Vagina (tissue), 2 donors: Measurements from ENCODE around the gene TMEM151B. TPM values are rescaled to one million over a fixed set of nuclear protein-coding genes. Genes with fewer than 3 reads are reported as not detected.

Source experiments
- DNase-seq, 2 donors: peaks; one replicate each; pipeline ENCODE4 v3.0.0-alpha.2; 2017; ENCODE audit errors: extremely low spot score in 2 of 2
- H3K27ac ChIP-seq: fragments of 200-600 bp; sonication (generic); one replicate; pipeline ENCODE4 v1.5.1; 2019
- H3K27me3 ChIP-seq: fragments of 200-600 bp; sonication (generic); one replicate; pipeline ENCODE4 v1.5.1; 2019
- H3K36me3 ChIP-seq, 2 donors: fragments of 200-600 bp; sonication (generic); one replicate each; pipeline ENCODE4 v1.5.1; 2017 to 2019
- H3K4me1 ChIP-seq: fragments of 200-600 bp; sonication (generic); one replicate; pipeline ENCODE4 v1.5.1; 2019
- H3K4me3 ChIP-seq, 2 donors: fragments of 200-600 bp; sonication (generic); 1 replicate in 1 of 2; 2 replicates in 1 of 2; pipeline ENCODE4 v1.5.1; 2016 to 2019
- H3K9me3 ChIP-seq: fragments of 200-600 bp; sonication (generic); one replicate; pipeline ENCODE4 v1.5.1; 2019
- POLR2A ChIP-seq, 2 donors: fragments of 450-650 bp; IDR thresholded peaks; one replicate each; pipeline ENCODE4 v1.6.1; 2017; ENCODE audit warnings: antibody characterized with exemption in 2 of 2, mild to moderate bottlenecking in 2 of 2, moderate library complexity in 2 of 2
- POLR2AphosphoS5 ChIP-seq, 2 donors: sonication (generic); formaldehyde crosslinking; IDR thresholded peaks; one replicate each; pipeline ENCODE4 v1.9.0; 2017; ENCODE audit warnings: antibody characterized with exemption in 2 of 2, mild to moderate bottlenecking in 2 of 2, low read depth in 1 of 2; ENCODE audit not compliant: insufficient read depth in 1 of 2
- intact Hi-C: fragments of 100-400 bp; cut with DNase I; formaldehyde crosslinking; loops from one replicate; pipeline ENCODE4 v1.15.1; 2023
- total RNA-seq: library from RNA; depleted of rRNA; stranded (reverse); fragments of >200 nt; gene quantifications from one replicate; pipeline ENCODE4 v1.2.3, GENCODE V29; 2016
- TF ChIP-seq, protein P1 (sequence below), 3 experiments: fragments of 450-650 bp in 2 of 3; fragments of 200-600 bp in 1 of 3; sonication (generic) in 1 of 3; IDR thresholded peaks; one replicate each; pipeline ENCODE4 v1.5.1; 2017 to 2019; ENCODE audit warnings: antibody characterized with exemption in 3 of 3, mild to moderate bottlenecking in 2 of 3, moderate library complexity in 2 of 3

Gene TMEM151B
- total RNA-seq, 1 donor from 2014 or later = 0.49 TPM

GRCh38 chr6:44266347-44266746 lies 3.9 kb upstream of the TMEM151B start:
- TF ChIP-seq POLR2A (IDR thresholded peaks at IDR 0.05) (no peak), POLR2AphosphoS5 (IDR thresholded peaks at IDR 0.05; ENCODE audit: insufficient read depth in 1 of 2, low read depth in 1 of 2) (no peak)
- TF ChIP-seq, protein P1, sequence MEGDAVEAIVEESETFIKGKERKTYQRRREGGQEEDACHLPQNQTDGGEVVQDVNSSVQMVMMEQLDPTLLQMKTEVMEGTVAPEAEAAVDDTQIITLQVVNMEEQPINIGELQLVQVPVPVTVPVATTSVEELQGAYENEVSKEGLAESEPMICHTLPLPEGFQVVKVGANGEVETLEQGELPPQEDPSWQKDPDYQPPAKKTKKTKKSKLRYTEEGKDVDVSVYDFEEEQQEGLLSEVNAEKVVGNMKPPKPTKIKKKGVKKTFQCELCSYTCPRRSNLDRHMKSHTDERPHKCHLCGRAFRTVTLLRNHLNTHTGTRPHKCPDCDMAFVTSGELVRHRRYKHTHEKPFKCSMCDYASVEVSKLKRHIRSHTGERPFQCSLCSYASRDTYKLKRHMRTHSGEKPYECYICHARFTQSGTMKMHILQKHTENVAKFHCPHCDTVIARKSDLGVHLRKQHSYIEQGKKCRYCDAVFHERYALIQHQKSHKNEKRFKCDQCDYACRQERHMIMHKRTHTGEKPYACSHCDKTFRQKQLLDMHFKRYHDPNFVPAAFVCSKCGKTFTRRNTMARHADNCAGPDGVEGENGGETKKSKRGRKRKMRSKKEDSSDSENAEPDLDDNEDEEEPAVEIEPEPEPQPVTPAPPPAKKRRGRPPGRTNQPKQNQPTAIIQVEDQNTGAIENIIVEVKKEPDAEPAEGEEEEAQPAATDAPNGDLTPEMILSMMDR (IDR thresholded peaks at IDR 0.05) = no peak
- peaks cover 4% of the 10 kb centered on the region for H3K27me3 ChIP-seq
- peaks cover 33% of the 10 kb centered on the region for H3K4me1 ChIP-seq
- H3K27ac ChIP-seq = no peak overlapping the region
- DNase-seq = no peak
- H3K9me3 ChIP-seq = no peaks in the 10 kb centered on the region
- no peaks in the 10 kb centered on the region for H3K36me3 ChIP-seq
- intact Hi-C loops = no loop called here
- H3K4me3 ChIP-seq = no peak overlapping the region

GRCh38 chr6:44267252-44267651 lies 3.0 kb upstream of the TMEM151B start:
- Histone ChIP-seq H3K9me3 (no peaks in the 10 kb centered on the region), H3K27me3 (peaks cover 4% of the 10 kb centered on the region), H3K27ac (no peak overlapping the region), H3K4me1 (peaks cover 29% of the 10 kb centered on the region), H3K4me3 (no peak overlapping the region), H3K36me3 (no peaks in the 10 kb centered on the region)
- no peak for DNase-seq
- TF ChIP-seq POLR2A (IDR thresholded peaks at IDR 0.05) (no peak), POLR2AphosphoS5 (IDR thresholded peaks at IDR 0.05; ENCODE audit: insufficient read depth in 1 of 2, low read depth in 1 of 2) (no peak)
- TF ChIP-seq, protein P1 (IDR thresholded peaks at IDR 0.05) = no peak
- intact Hi-C loops = no loop called here

DNA sequence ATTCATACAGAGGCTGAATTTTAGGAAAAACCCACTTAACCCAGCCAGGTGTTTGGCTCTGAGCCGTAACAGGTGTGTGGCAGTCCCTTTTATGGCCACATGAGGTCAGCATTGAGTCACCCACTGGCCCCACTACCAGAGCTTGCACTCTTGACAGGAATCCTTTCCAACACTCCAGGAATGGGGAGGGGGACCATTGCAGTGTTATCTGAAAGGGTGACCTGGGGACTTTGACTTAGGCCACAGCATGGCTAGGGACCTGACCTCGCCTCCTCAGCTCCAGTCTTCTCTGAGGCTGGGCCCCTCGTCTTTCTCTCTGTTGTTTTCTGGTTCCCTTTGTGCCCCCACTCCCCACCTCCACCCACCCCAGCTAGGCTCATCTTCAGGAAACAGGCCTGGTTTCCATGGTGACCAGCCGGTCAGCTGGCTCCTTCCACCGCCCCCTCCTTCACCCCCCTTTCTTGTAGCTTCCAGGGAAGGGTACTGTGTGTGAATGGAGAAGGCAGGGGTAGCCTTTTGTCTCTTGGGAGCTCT lies 2.1 kb upstream of the TMEM151B start:
- TF ChIP-seq POLR2A (IDR thresholded peaks at IDR 0.05) (no peak), POLR2AphosphoS5 (IDR thresholded peaks at IDR 0.05; ENCODE audit: insufficient read depth in 1 of 2, low read depth in 1 of 2) (no peak)
- TF ChIP-seq, protein P1 (IDR thresholded peaks at IDR 0.05) = peak in 2 of 3 experiments; percentile 53 to 68
- Histone ChIP-seq H3K9me3 (no peaks in the 10 kb centered on the region), H3K4me3 (no peak overlapping the region), H3K27me3 (peaks cover 6% of the 10 kb centered on the region), H3K27ac (no peak overlapping the region), H3K4me1 (peaks cover 20% of the 10 kb centered on the region), H3K36me3 (no peaks in the 10 kb centered on the region)
- intact Hi-C loops = no loop called here
- no peak for DNase-seq

- peaks cover 8% of the 10 kb centered on the region for H3K4me1 ChIP-seq
- H3K27me3 ChIP-seq = peaks cover 8% of the 10 kb centered on the region
- TF ChIP-seq POLR2AphosphoS5 (IDR thresholded peaks at IDR 0.05; ENCODE audit: insufficient read depth in 1 of 2, low read depth in 1 of 2) = no peak
- TF ChIP-seq, protein P1 (IDR thresholded peaks at IDR 0.05) = no peak
- no peak for TF ChIP-seq POLR2A (IDR thresholded peaks at IDR 0.05)
- H3K9me3 ChIP-seq = no peaks in the 10 kb centered on the region
- intact Hi-C loops = no loop called here
- no peak overlapping the region for H3K4me3 ChIP-seq
- no peak overlapping the region for H3K27ac ChIP-seq
- no peak for DNase-seq
- H3K36me3 ChIP-seq = no peaks in the 10 kb centered on the region
Observed at GRCh38 chr6:44269178-44269920, 901 bp upstream of the TMEM151B start.
